GM18511 (cell line): ENCODE results near the gene SIX5.

Experiments used
- ATAC-seq: cut with Tn5 transposase; IDR thresholded peaks from one replicate; pipeline ENCODE4 v1.9.1; 2021; ENCODE audit warnings: mild to moderate bottlenecking, moderate library complexity; ENCODE audit not compliant: unreplicated experiment

Gene SIX5

GRCh38 chr19:45777395-45777961, 8.4 kb upstream of the SIX5 start:
- ATAC-seq, result no peak

GRCh38 chr19:45774765-45775164, 5.7 kb upstream of the SIX5 start:
- ATAC-seq, result no peak

GRCh38 chr19:45773384-45773783, 4.3 kb upstream of the SIX5 start:
- ATAC-seq, result no peak

GRCh38 chr19:45772912-45773311, 3.9 kb upstream of the SIX5 start:
- ATAC-seq, result no peak

- no peak for ATAC-seq
These were observed 3.2 kb upstream of the SIX5 start for GRCh38 chr19:45772130-45772840.

- ATAC-seq, result no peak
These were observed 2.4 kb upstream of the SIX5 start for GRCh38 chr19:45771311-45771933.

GRCh38 chr19:45770192-45771101, 1.4 kb upstream of the SIX5 start:
- ATAC-seq, result peak; percentile 47

- peak; percentile 20 for ATAC-seq
These were observed 754 bp upstream of the SIX5 start for GRCh38 chr19:45769821-45770191.

GRCh38 chr19:45768655-45768983, 433 bp downstream of the SIX5 start:
- ATAC-seq, result no peak

GRCh38 chr19:45767881-45768654, 984 bp downstream of the SIX5 start:
- no peak for ATAC-seq

- no peak for ATAC-seq
These were observed 1.6 kb downstream of the SIX5 start for GRCh38 chr19:45767410-45767880.

GRCh38 chr19:45766869-45767346, 2.1 kb downstream of the SIX5 start:
- no peak for ATAC-seq

- ATAC-seq, result no peak
These were observed 2.7 kb downstream of the SIX5 start for GRCh38 chr19:45766296-45766868.

GRCh38 chr19:45765702-45766295, 3.3 kb downstream of the SIX5 start:
- ATAC-seq, result no peak

GRCh38 chr19:45764945-45765701, 3.9 kb downstream of the SIX5 start:
- no peak for ATAC-seq

- ATAC-seq, result no peak
These were observed 4.6 kb downstream of the SIX5 start for GRCh38 chr19:45764475-45764874.

- no peak for ATAC-seq
These were observed 5.3 kb downstream of the SIX5 start for GRCh38 chr19:45763691-45764294.

GRCh38 chr19:45762870-45763631, 6.0 kb downstream of the SIX5 start:
- no peak for ATAC-seq
